ENCODE results near the gene CACNA1E. TPM values are rescaled to one million over a fixed set of nuclear protein-coding genes. Genes with fewer than 3 reads are reported as not detected.
"Not testable (repeated sequence)": the region's sequence is repeated elsewhere in the genome, so short reads cannot be mapped to it uniquely, and the experiment has no call there.

Gene CACNA1E
- total RNA-seq, 1 donor from 2014 or later: not detected

GRCh38 chr1:181517181-181517875, 34.0 kb downstream of the CACNA1E start:
- no peak for DNase-seq

- DNase-seq: no peak
These were observed 34.8 kb downstream of the CACNA1E start for GRCh38 chr1:181518152-181518551.

- DNase-seq: no peak
These were observed 39.5 kb downstream of the CACNA1E start for GRCh38 chr1:181522864-181523263.

GRCh38 chr1:181525104-181525721, 41.9 kb downstream of the CACNA1E start:
- DNase-seq: no peak

- not testable (repeated sequence) for DNase-seq
These were observed 44.9 kb downstream of the CACNA1E start for GRCh38 chr1:181528241-181528640.

- no peak for DNase-seq
These were observed 48.1 kb downstream of the CACNA1E start for GRCh38 chr1:181531441-181531840.

- no peak for DNase-seq
These were observed 48.8 kb downstream of the CACNA1E start for GRCh38 chr1:181531951-181532600.

GRCh38 chr1:181538836-181539235, 55.5 kb downstream of the CACNA1E start:
- DNase-seq: no peak

- DNase-seq: no peak
These were observed 58.1 kb downstream of the CACNA1E start for GRCh38 chr1:181541458-181541857.

GRCh38 chr1:181541947-181542346, 58.6 kb downstream of the CACNA1E start:
- DNase-seq: no peak

GRCh38 chr1:181542406-181542805, 59.1 kb downstream of the CACNA1E start:
- DNase-seq: not testable (repeated sequence)

GRCh38 chr1:181545395-181545794, 62.1 kb downstream of the CACNA1E start:
- no peak for DNase-seq

- no peak for DNase-seq
These were observed 65.2 kb downstream of the CACNA1E start for GRCh38 chr1:181548497-181548896.

- no peak for DNase-seq
These were observed 67.9 kb downstream of the CACNA1E start for GRCh38 chr1:181551249-181551648.

- DNase-seq: no peak
These were observed 68.4 kb downstream of the CACNA1E start for GRCh38 chr1:181551754-181552153.

- DNase-seq: no peak
These were observed 71.1 kb downstream of the CACNA1E start for GRCh38 chr1:181554465-181554864.

GRCh38 chr1:181556631-181557030, 73.3 kb downstream of the CACNA1E start:
- DNase-seq: no peak

GRCh38 chr1:181557313-181557712, 74.0 kb downstream of the CACNA1E start:
- no peak for DNase-seq

- no peak for DNase-seq
These were observed 75.1 kb downstream of the CACNA1E start for GRCh38 chr1:181558416-181558815.

- no peak for DNase-seq
These were observed 75.8 kb downstream of the CACNA1E start for GRCh38 chr1:181559142-181559541.

- no peak for DNase-seq
These were observed 79.1 kb downstream of the CACNA1E start for GRCh38 chr1:181562395-181562794.

GRCh38 chr1:181568736-181569135, 85.4 kb downstream of the CACNA1E start:
- DNase-seq: no peak

GRCh38 chr1:181577475-181577874, 94.2 kb downstream of the CACNA1E start:
- no peak for DNase-seq

- no peak for DNase-seq
These were observed 100.3 kb downstream of the CACNA1E start for GRCh38 chr1:181583598-181583997.

Data from dermis blood vessel endothelial cell (primary cell).